ENCODE data around the gene KLF16.

DNA sequence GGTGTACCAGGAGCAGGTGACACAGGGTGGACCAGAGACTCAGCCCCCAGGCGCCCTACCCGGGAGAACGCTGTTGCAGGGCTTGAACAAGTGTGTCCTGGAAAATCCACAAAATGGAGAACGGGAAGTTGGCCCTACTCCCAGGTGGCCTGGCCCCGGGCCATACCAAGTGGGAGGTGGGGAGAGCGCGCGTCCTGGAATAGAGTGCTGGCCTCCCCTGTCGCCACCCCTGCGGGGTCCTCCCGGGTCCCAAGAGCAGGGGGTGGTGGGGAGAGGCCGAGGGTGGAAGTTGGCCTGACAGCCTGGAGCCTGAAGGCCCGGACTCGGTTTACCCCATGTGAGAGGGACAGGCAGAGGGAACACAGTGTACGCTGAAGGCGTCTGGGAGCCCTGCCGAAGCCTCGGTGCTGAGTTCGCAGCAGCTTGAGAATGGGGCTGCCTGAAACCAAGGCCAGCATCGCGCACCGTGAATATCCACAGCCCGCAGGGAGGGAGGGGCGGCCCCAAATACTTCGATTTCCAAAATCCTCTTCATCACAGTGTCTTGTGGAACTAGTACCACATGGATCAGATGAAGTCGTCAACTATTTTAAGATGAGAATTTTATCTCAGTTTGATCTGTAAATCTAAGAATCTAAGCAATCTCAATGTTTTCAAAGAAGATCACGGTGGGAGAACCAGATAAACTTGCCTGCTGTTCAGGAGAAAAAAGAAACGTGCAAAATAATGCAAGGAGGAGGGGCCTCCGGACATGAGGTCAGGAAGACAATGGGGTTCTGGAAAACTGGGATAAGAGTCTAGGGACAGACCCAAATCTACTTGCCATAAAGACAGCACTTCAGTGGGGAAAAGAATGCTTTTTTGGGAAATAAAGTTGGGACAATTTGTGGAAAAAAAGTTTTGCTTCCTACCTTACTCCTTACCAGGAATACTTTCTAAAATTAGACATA, 10.4 kb upstream of the KLF16 start:
- TF ChIP-seq CTCF (IDR thresholded peaks at IDR 0.05): no peak
- TF ChIP-seq ZFX (IDR thresholded peaks at IDR 0.05; ENCODE audit: borderline replicate concordance): no peak
